Vagina (tissue), 2 donors: Measurements from ENCODE around the gene SARDH.

Experiments used
- POLR2A ChIP-seq, 2 donors: fragments of 450-650 bp; IDR thresholded peaks; one replicate each; pipeline ENCODE4 v1.6.1; 2017; ENCODE audit warnings: antibody characterized with exemption in 2 of 2, mild to moderate bottlenecking in 2 of 2, moderate library complexity in 2 of 2
- TF ChIP-seq, protein P1 (sequence below), 3 experiments: fragments of 450-650 bp in 2 of 3; fragments of 200-600 bp in 1 of 3; sonication (generic) in 1 of 3; IDR thresholded peaks; one replicate each; pipeline ENCODE4 v1.5.1; 2017 to 2019; ENCODE audit warnings: antibody characterized with exemption in 3 of 3, mild to moderate bottlenecking in 2 of 3, moderate library complexity in 2 of 3

GRCh38 chr9:133659516-133659915, 78.6 kb downstream of the SARDH start:
- TF ChIP-seq, protein P1, sequence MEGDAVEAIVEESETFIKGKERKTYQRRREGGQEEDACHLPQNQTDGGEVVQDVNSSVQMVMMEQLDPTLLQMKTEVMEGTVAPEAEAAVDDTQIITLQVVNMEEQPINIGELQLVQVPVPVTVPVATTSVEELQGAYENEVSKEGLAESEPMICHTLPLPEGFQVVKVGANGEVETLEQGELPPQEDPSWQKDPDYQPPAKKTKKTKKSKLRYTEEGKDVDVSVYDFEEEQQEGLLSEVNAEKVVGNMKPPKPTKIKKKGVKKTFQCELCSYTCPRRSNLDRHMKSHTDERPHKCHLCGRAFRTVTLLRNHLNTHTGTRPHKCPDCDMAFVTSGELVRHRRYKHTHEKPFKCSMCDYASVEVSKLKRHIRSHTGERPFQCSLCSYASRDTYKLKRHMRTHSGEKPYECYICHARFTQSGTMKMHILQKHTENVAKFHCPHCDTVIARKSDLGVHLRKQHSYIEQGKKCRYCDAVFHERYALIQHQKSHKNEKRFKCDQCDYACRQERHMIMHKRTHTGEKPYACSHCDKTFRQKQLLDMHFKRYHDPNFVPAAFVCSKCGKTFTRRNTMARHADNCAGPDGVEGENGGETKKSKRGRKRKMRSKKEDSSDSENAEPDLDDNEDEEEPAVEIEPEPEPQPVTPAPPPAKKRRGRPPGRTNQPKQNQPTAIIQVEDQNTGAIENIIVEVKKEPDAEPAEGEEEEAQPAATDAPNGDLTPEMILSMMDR (IDR thresholded peaks at IDR 0.05) = no peak
- no peak for TF ChIP-seq POLR2A (IDR thresholded peaks at IDR 0.05)
